Central memory CD8-positive, alpha-beta T cell (primary cell): Measurements from ENCODE around the gene HOXA5.

Experiments used
- ATAC-seq: fragments of 150-1000 bp; cut with Tn5 transposase; replicated peaks from 2 replicates; pipeline ENCODE4 v1.10.0; 2022; ENCODE audit warnings: mild to moderate bottlenecking, moderate FRiP score, moderate number of reproducible peaks; ENCODE audit not compliant: poor library complexity, severe bottlenecking; ENCODE audit errors: extremely low read depth
- DNase-seq, 2 donors: peaks; one replicate each; pipeline ENCODE4 v3.0.0; 2021; ENCODE audit warnings: low spot score in 2 of 2
- H3K27ac Mint-ChIP-seq: one replicate; pipeline ENCODE4 v1.8.0; 2022; ENCODE audit warnings: low read depth, mild to moderate bottlenecking, moderate library complexity, mixed read lengths
- H3K27me3 Mint-ChIP-seq: one replicate; pipeline ENCODE4 v1.8.0; 2022; ENCODE audit warnings: mixed read lengths
- H3K36me3 Mint-ChIP-seq: one replicate; pipeline ENCODE4 v1.8.0; 2022; ENCODE audit warnings: mild to moderate bottlenecking, moderate library complexity, mixed read lengths; ENCODE audit not compliant: insufficient read depth
- H3K4me1 Mint-ChIP-seq: one replicate; pipeline ENCODE4 v1.8.0; 2022; ENCODE audit warnings: mixed read lengths
- H3K4me3 Mint-ChIP-seq: one replicate; pipeline ENCODE4 v1.8.0; 2022; ENCODE audit warnings: mild to moderate bottlenecking, moderate library complexity, mixed read lengths
- H3K9me3 Mint-ChIP-seq: one replicate; pipeline ENCODE4 v1.8.0; 2022; ENCODE audit warnings: mixed read lengths

HOXA5 gene

DNA sequence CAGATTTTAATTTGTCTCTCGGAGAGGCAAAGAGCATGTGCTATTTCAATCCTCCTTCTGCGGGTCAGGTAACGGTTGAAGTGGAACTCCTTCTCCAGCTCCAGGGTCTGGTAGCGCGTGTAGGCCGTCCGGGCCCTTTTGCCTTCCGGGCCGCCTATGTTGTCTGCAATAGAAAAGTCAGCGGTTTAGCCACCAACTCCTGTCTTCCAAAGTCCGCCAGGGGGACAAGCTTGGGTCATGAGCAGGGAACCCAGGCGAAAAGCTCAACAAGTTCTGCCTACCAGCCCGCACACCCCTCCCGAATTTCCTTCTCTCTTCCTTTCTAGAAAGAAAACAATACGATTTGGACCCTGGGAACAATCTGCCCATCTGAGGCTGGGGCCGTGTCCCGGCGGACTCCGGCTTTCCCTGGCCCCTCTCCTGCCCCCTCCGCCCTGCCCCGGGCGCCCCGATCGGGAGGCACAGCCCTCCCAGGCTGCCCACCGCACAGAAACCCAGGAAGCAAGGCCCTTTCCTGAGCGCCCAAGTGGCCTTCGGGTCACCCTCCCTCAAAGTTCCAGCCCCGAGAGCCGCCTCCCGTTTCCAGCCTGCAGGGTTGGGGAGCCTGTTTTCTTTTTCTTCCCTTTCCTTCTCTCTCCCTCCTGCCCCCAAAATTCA is 1.4 kb downstream of the HOXA5 start:
- Mint-ChIP-seq H3K27ac (no peak overlapping the region), H3K4me1 (no peaks in the 10 kb centered on the region), H3K4me3 (no peak overlapping the region), H3K36me3 (no peaks in the 10 kb centered on the region), H3K27me3 (peaks cover 63% of the 10 kb centered on the region), H3K9me3 (no peaks in the 10 kb centered on the region)
- DNase-seq, result no peak
- ATAC-seq, result no peak

DNA sequence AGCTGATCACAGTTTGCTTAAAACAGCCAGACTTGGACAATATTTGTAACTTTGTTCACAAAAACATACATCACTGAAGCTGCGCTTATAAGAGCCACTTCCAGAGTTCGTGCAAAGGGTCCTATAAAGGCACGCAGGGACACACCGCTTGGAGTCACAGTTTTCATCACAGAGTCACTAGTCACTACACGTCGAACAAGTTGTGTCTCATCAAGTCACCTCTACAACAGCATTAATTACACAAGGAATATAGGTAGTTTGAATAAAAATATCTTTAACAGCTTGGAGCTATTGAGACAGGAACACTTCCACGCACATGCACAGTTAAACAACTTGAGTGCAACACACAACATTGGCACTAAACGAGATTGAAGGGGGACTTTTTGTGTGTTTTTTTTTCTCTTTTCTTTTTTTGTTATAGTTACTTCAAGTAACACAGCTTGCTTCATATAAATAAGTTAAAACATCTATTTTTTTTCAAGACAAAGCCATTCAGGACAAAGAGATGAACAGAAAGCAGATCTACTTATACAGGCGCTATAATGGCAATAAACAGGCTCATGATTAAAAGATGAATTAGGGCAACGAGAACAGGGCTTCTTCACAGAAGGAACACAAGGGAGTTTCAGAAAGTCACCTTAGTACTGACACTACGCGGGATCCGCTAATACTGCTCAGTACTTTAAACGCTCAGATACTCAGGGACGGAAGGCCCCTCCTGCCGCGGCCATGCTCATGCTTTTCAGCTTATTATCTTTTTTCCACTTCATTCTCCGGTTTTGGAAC is 2.2 kb downstream of the HOXA5 start:
- H3K4me1 Mint-ChIP-seq, result no peaks in the 10 kb centered on the region
- no peak for ATAC-seq
- H3K4me3 Mint-ChIP-seq, result no peak overlapping the region
- H3K36me3 Mint-ChIP-seq, result no peaks in the 10 kb centered on the region
- peaks cover 63% of the 10 kb centered on the region for H3K27me3 Mint-ChIP-seq
- H3K9me3 Mint-ChIP-seq, result no peaks in the 10 kb centered on the region
- no peak for DNase-seq
- no peak overlapping the region for H3K27ac Mint-ChIP-seq

DNA sequence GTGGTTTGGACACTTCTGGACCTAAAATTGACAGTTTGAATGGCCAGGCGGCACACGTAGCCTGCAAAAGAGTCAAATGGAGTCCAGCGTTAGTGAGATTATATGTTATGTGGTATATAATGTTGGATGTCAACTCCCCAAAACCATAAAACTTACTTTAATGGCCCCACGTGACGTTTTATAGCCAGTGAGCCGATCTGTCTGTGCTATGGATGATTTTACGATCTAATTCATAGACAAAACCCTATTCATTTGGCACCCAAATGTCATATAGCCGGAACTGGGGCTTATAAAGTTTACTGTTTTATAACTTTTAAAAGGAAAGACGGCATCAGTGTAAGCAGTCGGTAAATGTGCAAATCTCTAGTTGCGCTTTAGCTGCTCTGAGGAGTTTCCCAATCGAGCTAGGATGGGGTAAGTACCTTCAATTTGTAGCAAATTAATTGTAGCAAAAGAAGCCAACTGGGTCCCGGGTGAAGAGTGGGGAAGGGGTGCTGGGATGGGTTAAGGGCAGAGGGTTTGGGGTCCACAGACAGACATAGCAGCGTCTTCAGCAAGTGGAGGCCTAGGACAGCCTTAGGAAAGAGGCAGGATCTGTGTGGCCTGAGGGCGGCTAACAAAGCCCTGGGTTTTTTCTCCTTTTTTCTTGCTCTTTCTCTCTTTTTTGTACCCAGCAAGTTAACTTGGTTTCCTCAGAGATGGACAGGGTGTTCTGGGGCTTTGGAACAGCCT is 3.2 kb downstream of the HOXA5 start:
- Mint-ChIP-seq H3K4me3 (no peak overlapping the region), H3K36me3 (no peaks in the 10 kb centered on the region), H3K27ac (no peak overlapping the region), H3K4me1 (no peaks in the 10 kb centered on the region), H3K27me3 (peaks cover 63% of the 10 kb centered on the region), H3K9me3 (no peaks in the 10 kb centered on the region)
- ATAC-seq (no peak), DNase-seq (no peak)

DNA sequence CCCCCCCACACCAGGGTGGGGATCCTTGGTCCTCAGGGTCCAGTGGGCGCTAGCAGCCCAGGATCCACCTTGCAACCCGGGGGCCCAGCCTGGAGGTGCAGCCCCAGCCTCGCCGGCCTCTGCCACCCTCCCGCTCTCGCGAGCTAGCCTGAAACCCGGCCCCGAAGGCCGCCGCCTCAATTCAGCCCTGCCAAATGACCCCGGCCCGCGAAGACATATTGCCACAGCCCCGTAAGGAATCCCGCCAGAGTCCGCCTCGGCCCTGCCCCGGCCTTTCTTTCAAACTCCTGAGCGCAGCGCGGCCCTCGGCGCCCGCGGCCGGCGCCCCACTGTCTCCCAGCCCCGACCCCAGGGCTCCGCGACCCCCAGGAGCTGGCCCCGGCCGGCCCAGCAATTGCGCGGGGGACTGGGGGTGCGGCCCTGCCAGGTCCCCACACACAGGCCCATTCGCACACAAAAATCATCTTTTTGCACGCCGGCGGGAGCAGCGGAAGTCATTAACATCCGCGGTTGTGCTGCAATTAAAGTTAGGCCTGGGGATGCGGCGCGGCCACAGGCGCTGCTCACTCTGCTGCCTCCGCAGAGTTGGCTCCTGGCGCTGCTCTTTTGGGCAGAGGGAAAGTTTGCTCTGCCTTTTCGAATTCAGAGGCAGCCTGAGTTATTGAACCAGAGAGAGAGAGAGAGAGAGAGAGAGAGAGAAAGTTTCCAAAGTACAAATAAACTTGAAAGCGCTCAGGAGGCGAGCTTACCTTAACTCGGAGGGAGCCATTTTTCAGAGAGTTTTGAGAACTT is 4.0 kb downstream of the HOXA5 start:
- H3K4me3 Mint-ChIP-seq, result no peak overlapping the region
- no peaks in the 10 kb centered on the region for H3K9me3 Mint-ChIP-seq
- ATAC-seq (no peak), DNase-seq (no peak)
- H3K27me3 Mint-ChIP-seq, result peaks cover 65% of the 10 kb centered on the region
- no peak overlapping the region for H3K27ac Mint-ChIP-seq
- H3K4me1 Mint-ChIP-seq, result no peaks in the 10 kb centered on the region
- no peaks in the 10 kb centered on the region for H3K36me3 Mint-ChIP-seq

DNA sequence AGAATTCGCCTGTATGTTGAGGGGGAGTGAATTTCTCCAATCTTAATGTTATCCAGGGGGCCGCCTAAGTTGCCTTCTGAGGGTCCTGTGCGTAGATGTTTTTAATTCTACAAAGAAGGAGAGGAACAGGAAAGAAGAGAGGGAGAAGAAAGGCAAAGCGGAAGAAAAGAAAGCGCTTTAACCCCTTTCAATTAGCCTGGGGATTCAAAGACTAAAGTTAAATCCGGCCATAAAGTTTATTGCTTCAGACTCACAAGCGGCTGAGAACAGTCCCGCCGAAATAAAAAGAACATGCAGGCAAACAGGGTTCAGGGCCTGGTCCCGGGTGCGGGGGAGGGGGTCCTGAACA is 4.5 kb downstream of the HOXA5 start:
- Mint-ChIP-seq H3K4me1 (no peaks in the 10 kb centered on the region), H3K4me3 (no peak overlapping the region), H3K27me3 (peaks cover 70% of the 10 kb centered on the region), H3K9me3 (no peaks in the 10 kb centered on the region), H3K27ac (no peak overlapping the region), H3K36me3 (no peaks in the 10 kb centered on the region)
- DNase-seq, result no peak
- ATAC-seq, result no peak

DNA sequence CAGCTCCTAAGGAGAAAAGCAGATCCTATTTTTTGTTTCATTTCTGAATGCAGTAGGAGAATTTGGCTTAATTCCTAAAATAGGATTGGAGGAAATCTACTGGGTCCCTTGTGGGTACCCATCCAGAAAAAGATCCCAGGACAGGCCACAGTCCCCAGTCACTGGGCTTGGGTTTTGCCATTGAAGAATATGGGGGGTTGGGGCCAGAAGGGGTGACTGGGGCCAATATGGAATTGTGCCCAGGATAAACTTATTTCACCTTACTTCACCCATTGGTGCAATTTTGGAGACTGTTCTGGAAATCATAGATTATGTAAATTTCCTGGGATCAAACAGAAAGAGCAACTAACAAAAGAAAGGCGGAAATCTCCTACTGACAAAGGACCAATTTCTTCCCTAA is 5.0 kb downstream of the HOXA5 start:
- ATAC-seq (no peak), DNase-seq (no peak)
- no peak overlapping the region for H3K4me3 Mint-ChIP-seq
- peaks cover 75% of the 10 kb centered on the region for H3K27me3 Mint-ChIP-seq
- H3K9me3 Mint-ChIP-seq, result no peaks in the 10 kb centered on the region
- H3K27ac Mint-ChIP-seq, result no peak overlapping the region
- no peaks in the 10 kb centered on the region for H3K4me1 Mint-ChIP-seq
- H3K36me3 Mint-ChIP-seq, result no peaks in the 10 kb centered on the region

DNA sequence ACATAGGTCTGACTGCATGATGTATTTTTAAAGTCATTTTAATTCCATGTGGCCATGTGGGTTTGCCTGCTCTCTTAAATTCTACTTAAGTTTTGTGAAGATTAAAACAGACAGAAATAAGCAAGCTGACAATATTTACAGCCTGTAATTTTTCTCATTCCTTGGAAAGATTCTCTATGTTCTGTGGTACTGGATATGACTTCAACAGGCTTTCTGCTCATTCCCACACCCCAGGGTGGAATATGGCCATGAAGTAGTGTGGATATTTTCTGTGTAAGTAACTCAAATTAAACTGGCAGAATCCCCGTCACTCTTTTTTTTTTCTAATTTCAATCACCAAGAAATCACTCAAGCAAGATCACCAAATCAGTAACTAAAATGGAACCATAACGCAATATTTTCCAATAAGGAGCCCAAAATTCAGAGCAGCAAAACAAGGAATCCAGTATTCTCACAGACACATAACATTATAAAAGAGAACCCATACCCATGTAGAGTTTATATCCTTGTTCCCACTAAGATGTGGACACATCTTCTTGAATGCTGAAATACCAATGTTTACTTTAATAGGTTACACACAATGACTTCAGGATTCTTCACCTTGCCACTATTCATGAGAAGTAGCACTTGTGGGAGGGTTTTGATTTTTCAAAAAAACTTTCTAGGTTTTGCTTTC is 5.7 kb downstream of the HOXA5 start:
- peaks cover 80% of the 10 kb centered on the region for H3K27me3 Mint-ChIP-seq
- H3K36me3 Mint-ChIP-seq, result no peaks in the 10 kb centered on the region

DNA sequence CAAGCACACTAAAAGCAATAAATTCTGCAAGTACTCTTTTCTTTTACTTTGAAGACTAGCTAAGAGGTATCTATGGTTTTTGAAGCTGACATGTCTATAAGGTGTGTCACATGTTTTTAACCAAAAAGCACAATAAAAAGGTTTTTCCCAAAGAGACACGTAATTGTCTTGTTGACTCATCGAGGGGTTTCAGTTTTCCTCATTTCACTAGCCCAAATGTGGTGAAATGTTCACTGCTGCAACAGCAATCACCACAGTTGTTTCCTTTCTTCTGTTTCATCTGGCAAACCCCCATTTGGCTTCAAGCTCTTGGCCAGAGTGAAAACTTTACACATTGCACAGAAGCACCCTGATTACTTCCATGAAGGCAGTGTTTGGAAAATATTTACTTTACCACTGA is 9.1 kb downstream of the HOXA5 start:
- Mint-ChIP-seq H3K27me3 (peaks cover 64% of the 10 kb centered on the region), H3K4me3 (no peak overlapping the region), H3K4me1 (no peaks in the 10 kb centered on the region), H3K36me3 (no peaks in the 10 kb centered on the region), H3K27ac (no peak overlapping the region), H3K9me3 (no peaks in the 10 kb centered on the region)
- ATAC-seq (no peak), DNase-seq (no peak)

More for the DNA sequence above, 5.7 kb downstream of the HOXA5 start:
- no peak overlapping the region for H3K27ac Mint-ChIP-seq
- ATAC-seq (no peak), DNase-seq (no peak)
- H3K9me3 Mint-ChIP-seq, result no peaks in the 10 kb centered on the region
- H3K4me3 Mint-ChIP-seq, result no peak overlapping the region
- no peaks in the 10 kb centered on the region for H3K4me1 Mint-ChIP-seq

DNA sequence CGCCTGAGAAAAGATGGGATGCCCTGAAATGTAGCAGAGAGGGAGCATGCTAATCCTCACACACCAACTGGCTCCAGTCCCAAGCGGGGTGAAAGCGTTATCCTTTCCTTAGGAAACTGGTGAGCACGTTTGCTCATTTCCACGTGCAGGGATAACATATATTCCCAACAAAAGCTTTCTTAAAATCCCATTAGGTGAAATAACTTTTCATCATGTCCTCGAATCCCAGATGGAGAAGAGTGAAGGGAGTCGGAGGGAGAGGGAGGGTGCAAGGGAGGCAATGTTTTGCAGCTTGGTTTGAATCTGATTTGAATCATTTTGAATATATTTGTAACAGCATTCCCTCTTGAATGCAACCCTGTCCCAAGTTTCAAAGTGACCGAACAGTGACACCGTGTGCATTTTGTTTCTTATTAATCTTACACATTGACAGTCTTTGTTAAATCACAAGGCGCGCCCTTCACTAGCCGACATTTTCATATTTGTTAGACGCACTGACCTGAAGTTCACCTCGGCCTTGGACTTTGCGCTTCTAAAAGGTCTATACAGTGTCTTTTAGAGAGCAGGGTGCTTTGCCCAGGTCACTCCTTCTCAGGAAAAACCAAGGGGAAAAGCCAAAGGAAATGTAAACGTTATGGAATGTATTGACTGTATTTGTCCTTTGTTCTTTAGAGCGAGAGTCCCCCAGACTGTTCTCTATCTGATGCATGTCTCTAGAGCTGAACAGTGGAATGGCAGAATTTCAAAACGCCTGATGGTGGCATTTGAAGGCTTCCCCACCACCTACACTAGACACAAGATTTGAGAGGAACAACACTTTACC is 9.9 kb downstream of the HOXA5 start:
- Mint-ChIP-seq H3K36me3 (no peaks in the 10 kb centered on the region), H3K4me1 (no peaks in the 10 kb centered on the region), H3K27me3 (peaks cover 68% of the 10 kb centered on the region), H3K27ac (no peak overlapping the region), H3K9me3 (no peaks in the 10 kb centered on the region), H3K4me3 (no peak overlapping the region)
- DNase-seq, result no peak
- no peak for ATAC-seq

DNA sequence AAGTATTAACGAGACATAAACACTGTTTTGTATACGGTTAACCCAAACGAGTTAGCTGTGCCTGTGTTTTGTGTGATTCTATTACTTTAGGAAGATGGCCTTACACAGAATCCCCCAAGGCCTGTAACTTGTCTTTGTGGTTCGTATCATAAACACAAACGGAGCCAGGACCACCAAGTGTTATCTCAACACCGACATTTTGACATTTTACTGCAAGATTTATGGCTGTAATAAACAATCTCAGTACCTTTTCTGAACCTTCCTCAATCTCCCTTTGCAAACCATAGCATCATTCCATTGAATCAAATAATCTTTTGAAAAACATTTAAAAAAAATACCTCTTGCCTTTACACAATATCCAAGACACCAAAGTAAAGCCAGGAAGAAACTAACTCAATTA is 10.5 kb downstream of the HOXA5 start:
- no peak for DNase-seq
- H3K36me3 Mint-ChIP-seq, result no peaks in the 10 kb centered on the region
- H3K4me1 Mint-ChIP-seq, result no peaks in the 10 kb centered on the region
- ATAC-seq, result no peak
- H3K4me3 Mint-ChIP-seq, result no peak overlapping the region
- H3K27ac Mint-ChIP-seq, result no peak overlapping the region
- no peaks in the 10 kb centered on the region for H3K9me3 Mint-ChIP-seq
- H3K27me3 Mint-ChIP-seq, result peaks cover 68% of the 10 kb centered on the region

DNA sequence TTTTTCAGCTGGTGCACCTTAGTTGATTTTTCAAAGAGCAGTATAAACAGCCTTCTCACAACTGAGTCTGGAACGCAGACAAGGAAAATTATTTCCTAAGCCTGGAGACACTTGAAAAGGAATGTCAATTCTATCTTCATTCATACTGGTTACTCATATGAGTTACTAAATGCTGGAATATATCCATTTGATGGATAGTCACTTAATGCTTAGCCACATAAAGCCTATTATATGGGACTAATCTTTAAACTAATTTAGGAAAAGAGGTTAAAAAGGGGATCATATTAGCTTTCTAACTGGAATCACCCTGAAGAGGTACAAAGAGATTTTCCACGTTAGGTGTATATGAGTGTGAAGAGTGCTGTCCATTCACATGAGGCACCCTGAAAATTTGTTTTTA is 11.3 kb downstream of the HOXA5 start:
- Mint-ChIP-seq H3K36me3 (no peaks in the 10 kb centered on the region), H3K27ac (no peak overlapping the region), H3K9me3 (no peaks in the 10 kb centered on the region), H3K4me3 (no peak overlapping the region), H3K4me1 (no peaks in the 10 kb centered on the region), H3K27me3 (peaks cover 68% of the 10 kb centered on the region)
- DNase-seq, result no peak
- no peak for ATAC-seq
